Activated T-cell treated with anti-CD3 and anti-CD28 coated beads, Interleukin-2, amount 50 U/mL, for 72 hours (primary cell): Measurements from ENCODE around the gene TP53I11. TPM values are rescaled to one million over a fixed set of nuclear protein-coding genes. Genes with fewer than 3 reads are reported as not detected.

Experiments used
- ATAC-seq, 2 donors: fragments of 150-1000 bp; cut with Tn5 transposase; replicated peaks in 1 of 2; 2 replicates each; pipeline ENCODE4 v1.10.0; 2021; ENCODE audit warnings: moderate library complexity in 2 of 2, mild to moderate bottlenecking in 1 of 2
- DNase-seq, 2 donors: peaks; one replicate each; pipeline ENCODE4 v3.0.0; 2021 to 2022; ENCODE audit warnings: mixed read lengths in 1 of 2
- H3K27ac Mint-ChIP-seq: one replicate; pipeline ENCODE4 v1.8.0; 2022; ENCODE audit warnings: mild to moderate bottlenecking, moderate library complexity, mixed read lengths
- H3K27me3 Mint-ChIP-seq: one replicate; pipeline ENCODE4 v1.8.0; 2022; ENCODE audit warnings: low read depth, mixed read lengths
- H3K36me3 Mint-ChIP-seq, 2 donors: one replicate each; pipeline ENCODE4 v1.8.0; 2022; ENCODE audit warnings: mixed read lengths in 2 of 2, mild to moderate bottlenecking in 1 of 2; ENCODE audit not compliant: insufficient read depth in 2 of 2
- H3K4me1 Mint-ChIP-seq: one replicate; pipeline ENCODE4 v1.8.0; 2022; ENCODE audit warnings: low read depth, mixed read lengths
- H3K4me3 Mint-ChIP-seq, 2 donors: one replicate each; pipeline ENCODE4 v1.8.0; 2022; ENCODE audit warnings: mild to moderate bottlenecking in 2 of 2, mixed read lengths in 2 of 2, moderate library complexity in 2 of 2
- H3K9me3 Mint-ChIP-seq, 2 donors: one replicate each; pipeline ENCODE4 v1.8.0; 2022; ENCODE audit warnings: mixed read lengths in 2 of 2
- total RNA-seq, 2 donors: library from RNA; stranded (reverse); gene quantifications; one replicate each; pipeline ENCODE4 v1.2.3, GENCODE V29; 2022

Gene TP53I11
- total RNA-seq, 2 donors from 2014 or later: 15.3 to 20.0 TPM

GRCh38 chr11:44987506-44987905 is 36.8 kb upstream of the TP53I11 start:
- Mint-ChIP-seq H3K27ac (no peak overlapping the region), H3K27me3 (no peaks in the 10 kb centered on the region), H3K9me3 (no peaks in the 10 kb centered on the region), H3K4me3 (no peak overlapping the region), H3K4me1 (no peaks in the 10 kb centered on the region), H3K36me3 (no peaks in the 10 kb centered on the region)
- ATAC-seq: no peak
- no peak for DNase-seq

DNA sequence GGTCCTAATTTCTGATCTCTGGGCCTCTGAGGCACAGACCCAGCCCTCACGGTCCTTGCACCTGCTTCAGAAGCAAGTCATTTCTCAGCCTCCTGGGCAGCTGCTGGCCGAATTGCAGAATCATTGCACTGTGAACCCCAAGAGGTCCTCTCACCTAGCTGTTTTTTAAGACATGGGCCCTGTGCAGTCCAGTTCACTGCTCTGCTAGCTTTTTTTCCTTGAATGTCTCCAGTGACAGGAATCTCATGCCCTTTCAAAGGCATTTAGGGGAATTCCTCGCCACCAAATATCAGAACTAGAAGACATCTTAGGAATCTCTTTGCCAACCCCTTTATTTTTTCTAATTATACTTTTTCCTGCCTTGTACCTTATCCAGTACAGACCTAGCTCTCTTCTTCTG is 35.6 kb upstream of the TP53I11 start:
- DNase-seq (no peak), ATAC-seq (no peak)
- H3K27ac Mint-ChIP-seq: no peak overlapping the region
- H3K27me3 Mint-ChIP-seq: no peaks in the 10 kb centered on the region
- no peak overlapping the region for H3K4me3 Mint-ChIP-seq
- no peaks in the 10 kb centered on the region for H3K9me3 Mint-ChIP-seq
- no peaks in the 10 kb centered on the region for H3K36me3 Mint-ChIP-seq
- H3K4me1 Mint-ChIP-seq: no peaks in the 10 kb centered on the region

GRCh38 chr11:44985721-44986120 is 35.0 kb upstream of the TP53I11 start:
- Mint-ChIP-seq H3K4me1 (no peaks in the 10 kb centered on the region), H3K36me3 (no peaks in the 10 kb centered on the region), H3K27ac (no peak overlapping the region), H3K27me3 (no peaks in the 10 kb centered on the region), H3K4me3 (no peak overlapping the region), H3K9me3 (no peaks in the 10 kb centered on the region)
- ATAC-seq: no peak
- no peak for DNase-seq

DNA sequence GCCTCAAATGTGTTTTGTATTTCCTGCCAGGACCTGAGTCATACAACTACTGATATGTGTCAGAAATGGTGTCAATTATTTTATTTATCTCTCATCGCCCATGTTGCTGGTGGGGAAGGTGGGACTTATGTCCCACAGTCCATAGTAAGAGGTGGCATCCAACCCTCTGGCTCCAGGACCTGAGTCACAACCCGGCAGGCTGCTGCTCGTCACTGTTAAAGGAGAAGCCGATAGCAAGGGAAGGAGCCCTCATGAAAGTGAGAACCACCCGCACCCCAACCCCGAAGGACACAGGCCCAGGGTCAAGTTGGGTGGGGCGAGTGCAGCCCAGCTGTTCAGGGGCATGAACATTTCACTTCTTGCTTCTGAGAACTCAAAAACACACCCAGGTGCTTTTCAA is 33.1 kb upstream of the TP53I11 start:
- H3K9me3 Mint-ChIP-seq: no peaks in the 10 kb centered on the region
- H3K36me3 Mint-ChIP-seq: no peaks in the 10 kb centered on the region
- H3K4me1 Mint-ChIP-seq: no peaks in the 10 kb centered on the region
- H3K27ac Mint-ChIP-seq: no peak overlapping the region
- no peaks in the 10 kb centered on the region for H3K27me3 Mint-ChIP-seq
- H3K4me3 Mint-ChIP-seq: no peak overlapping the region
- DNase-seq: no peak
- ATAC-seq: no peak

DNA sequence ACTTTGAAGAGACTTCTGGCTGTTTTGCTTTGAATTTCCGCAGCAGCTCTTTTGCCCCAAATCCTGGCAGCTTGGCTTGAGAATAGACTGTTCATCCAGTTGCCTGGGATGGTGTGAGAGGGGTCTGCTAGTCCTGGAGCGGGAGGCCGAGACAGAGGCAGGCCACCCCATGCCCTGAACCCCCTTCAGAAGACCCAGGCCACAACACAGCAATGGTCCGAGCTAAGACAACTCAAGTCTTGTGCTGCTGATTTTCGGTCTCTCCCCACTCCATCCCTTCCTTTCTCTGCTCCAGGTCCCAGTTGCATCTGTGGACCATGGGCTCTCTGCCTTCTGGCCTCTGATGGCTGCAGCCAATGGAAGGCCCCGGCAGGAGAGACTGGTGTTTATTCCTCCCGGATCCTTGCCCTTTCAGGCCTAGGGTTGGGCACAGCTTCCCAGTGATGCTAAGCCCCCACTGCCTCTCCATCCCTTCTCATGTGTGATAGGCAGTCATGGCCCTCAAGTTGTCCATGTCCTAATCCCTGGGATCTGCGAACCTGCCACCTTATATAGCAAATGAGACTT is 31.9 kb upstream of the TP53I11 start:
- H3K4me1 Mint-ChIP-seq: no peaks in the 10 kb centered on the region

GRCh38 chr11:44980533-44981427 is 30.1 kb upstream of the TP53I11 start:
- no peak overlapping the region for H3K27ac Mint-ChIP-seq
- no peak overlapping the region for H3K4me3 Mint-ChIP-seq
- no peaks in the 10 kb centered on the region for H3K27me3 Mint-ChIP-seq
- no peaks in the 10 kb centered on the region for H3K4me1 Mint-ChIP-seq
- no peak for DNase-seq
- H3K36me3 Mint-ChIP-seq: no peaks in the 10 kb centered on the region
- H3K9me3 Mint-ChIP-seq: no peaks in the 10 kb centered on the region
- no peak for ATAC-seq

More for the DNA sequence above, 31.9 kb upstream of the TP53I11 start:
- Mint-ChIP-seq H3K27ac (no peak overlapping the region), H3K9me3 (no peaks in the 10 kb centered on the region), H3K27me3 (no peaks in the 10 kb centered on the region), H3K4me3 (no peak overlapping the region), H3K36me3 (no peaks in the 10 kb centered on the region)
- DNase-seq (no peak), ATAC-seq (no peak)

- Mint-ChIP-seq H3K4me3 (no peak overlapping the region), H3K9me3 (no peaks in the 10 kb centered on the region), H3K27ac (no peak overlapping the region), H3K4me1 (no peaks in the 10 kb centered on the region), H3K36me3 (no peaks in the 10 kb centered on the region), H3K27me3 (no peaks in the 10 kb centered on the region)
- DNase-seq (no peak), ATAC-seq (no peak)
Observed at GRCh38 chr11:44979543-44980399, 29.1 kb upstream of the TP53I11 start.

GRCh38 chr11:44978961-44979331 is 28.3 kb upstream of the TP53I11 start:
- no peak overlapping the region for H3K4me3 Mint-ChIP-seq

DNA sequence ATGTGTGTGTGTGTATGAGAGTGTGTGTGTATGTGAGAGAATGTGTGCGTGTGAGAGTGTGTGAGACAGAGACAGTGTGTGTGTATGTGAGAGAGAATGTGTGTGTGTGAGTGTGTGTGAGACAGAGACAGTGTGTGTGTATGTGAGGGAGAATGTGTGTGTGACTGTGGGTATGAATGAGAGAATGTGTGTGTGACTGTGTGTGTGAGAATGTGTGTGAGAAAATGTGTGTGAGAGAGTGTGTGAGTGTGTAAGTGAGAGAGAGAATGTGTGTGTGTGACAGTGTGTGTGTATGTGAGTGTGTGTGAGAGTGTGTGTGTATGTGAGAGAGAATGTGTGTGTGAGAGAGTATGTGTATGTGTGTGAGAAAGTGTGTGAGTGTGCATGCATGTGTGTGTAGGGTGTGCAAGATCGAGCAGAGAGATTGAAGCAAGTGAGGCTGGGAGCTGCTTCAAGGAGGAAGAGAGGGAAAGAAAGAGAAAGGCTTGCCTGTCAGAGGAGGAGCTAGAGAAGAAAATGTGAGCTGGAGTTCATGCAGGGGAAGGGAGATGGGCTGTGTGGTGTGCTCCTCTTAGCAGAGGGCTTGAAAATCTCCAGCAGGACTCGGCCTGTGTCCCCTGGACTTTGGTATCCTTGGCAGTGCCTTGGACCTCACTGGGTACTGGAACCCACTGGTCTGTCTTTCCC is 27.7 kb upstream of the TP53I11 start:
- no peaks in the 10 kb centered on the region for H3K36me3 Mint-ChIP-seq
- H3K27ac Mint-ChIP-seq: no peak overlapping the region
- H3K4me3 Mint-ChIP-seq: no peak overlapping the region
- DNase-seq (no peak), ATAC-seq (no peak)
- no peaks in the 10 kb centered on the region for H3K4me1 Mint-ChIP-seq
- H3K27me3 Mint-ChIP-seq: no peaks in the 10 kb centered on the region
- H3K9me3 Mint-ChIP-seq: no peaks in the 10 kb centered on the region

More at GRCh38 chr11:44978961-44979331, 28.3 kb upstream of the TP53I11 start:
- Mint-ChIP-seq H3K36me3 (no peaks in the 10 kb centered on the region), H3K9me3 (no peaks in the 10 kb centered on the region), H3K4me1 (no peaks in the 10 kb centered on the region), H3K27ac (no peak overlapping the region), H3K27me3 (no peaks in the 10 kb centered on the region)
- DNase-seq (no peak), ATAC-seq (no peak)

DNA sequence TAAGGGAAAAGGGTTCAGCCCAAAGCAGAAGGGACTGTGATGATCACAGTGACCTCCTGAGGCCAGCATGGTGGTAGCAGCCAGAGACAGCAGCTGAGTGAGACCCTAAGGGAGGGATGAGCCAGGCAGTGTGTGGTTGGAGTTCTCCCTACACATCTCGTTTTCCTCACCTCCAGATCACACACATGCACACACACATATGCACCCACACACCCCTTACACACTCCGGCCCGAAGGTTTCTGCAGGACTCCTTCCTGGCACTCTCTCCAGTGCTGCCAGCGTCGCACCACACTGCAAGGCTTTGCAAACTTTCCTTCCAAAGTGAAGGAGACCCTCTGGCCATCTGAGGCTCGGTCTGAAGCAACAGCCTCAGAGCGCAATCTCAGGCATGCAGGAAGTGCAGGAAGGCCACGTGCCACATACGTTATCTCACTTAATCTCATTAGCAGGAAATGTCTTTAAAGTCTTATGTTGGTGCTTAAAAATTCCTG is 26.9 kb upstream of the TP53I11 start:
- Mint-ChIP-seq H3K36me3 (no peaks in the 10 kb centered on the region), H3K4me1 (no peaks in the 10 kb centered on the region), H3K27ac (no peak overlapping the region), H3K4me3 (no peak overlapping the region), H3K9me3 (no peaks in the 10 kb centered on the region), H3K27me3 (no peaks in the 10 kb centered on the region)
- DNase-seq: no peak
- ATAC-seq: no peak

DNA sequence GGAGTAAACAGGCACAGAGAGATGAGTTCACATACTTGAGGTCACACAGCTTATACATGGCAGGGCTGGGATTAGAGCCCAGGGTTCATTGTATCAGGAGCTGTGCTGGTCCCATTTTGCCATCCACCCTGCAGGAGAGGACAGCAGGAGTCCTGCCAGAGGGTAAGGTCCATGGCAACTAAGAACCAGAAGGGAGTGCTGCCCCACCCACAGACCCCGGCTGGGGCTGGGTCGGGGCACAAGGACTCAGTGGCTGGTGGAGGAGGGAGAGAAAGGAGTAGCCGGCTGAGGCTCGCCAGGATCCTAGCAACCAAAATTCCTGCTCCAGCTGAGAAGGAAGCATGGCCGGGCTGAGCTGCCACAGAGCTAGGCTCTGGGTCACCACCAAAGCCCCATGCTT is 25.9 kb upstream of the TP53I11 start:
- Mint-ChIP-seq H3K4me3 (no peak overlapping the region), H3K27me3 (no peaks in the 10 kb centered on the region), H3K27ac (no peak overlapping the region), H3K9me3 (no peaks in the 10 kb centered on the region), H3K4me1 (no peaks in the 10 kb centered on the region), H3K36me3 (no peaks in the 10 kb centered on the region)
- ATAC-seq (no peak), DNase-seq (no peak)

GRCh38 chr11:44974402-44975000 is 23.8 kb upstream of the TP53I11 start:
- Mint-ChIP-seq H3K36me3 (no peaks in the 10 kb centered on the region), H3K4me3 (no peak overlapping the region), H3K27me3 (no peaks in the 10 kb centered on the region), H3K4me1 (no peaks in the 10 kb centered on the region), H3K27ac (no peak overlapping the region), H3K9me3 (no peaks in the 10 kb centered on the region)
- no peak for ATAC-seq
- DNase-seq: no peak
